HG03139 (cell line): Measurements from ENCODE around the gene SPG21.
A peak's percentile ranks its signal among the peaks of the same experiment; 100 is the strongest.
"Not testable (repeated sequence)": the region's sequence is repeated elsewhere in the genome, so short reads cannot be mapped to it uniquely, and the experiment has no call there.

Experiments
- ATAC-seq: cut with Tn5 transposase; IDR thresholded peaks from one replicate; pipeline ENCODE4 v1.9.1; 2021; ENCODE audit not compliant: unreplicated experiment

The SPG21 gene

GRCh38 chr15:64989416-64990167 lies at the start of gene SPG21:
Gene SPG21, minus strand, starts transcription at chr15:64989914. Its CDS starts 6,345 bp downstream, at chr15:64983569.
- ATAC-seq, result peak; percentile 93

GRCh38 chr15:65038836-65039235 lies 49.1 kb upstream of the SPG21 start:
- no peak for ATAC-seq

- no peak for ATAC-seq
These were observed 48.7 kb upstream of the SPG21 start for GRCh38 chr15:65038428-65038827.

GRCh38 chr15:65037309-65037708 lies 47.6 kb upstream of the SPG21 start:
- ATAC-seq, result no peak

GRCh38 chr15:65034719-65035118 lies 45.0 kb upstream of the SPG21 start:
- ATAC-seq, result no peak

- no peak for ATAC-seq
These were observed 44.0 kb upstream of the SPG21 start for GRCh38 chr15:65033659-65034269.

- ATAC-seq, result no peak
These were observed 43.3 kb upstream of the SPG21 start for GRCh38 chr15:65032801-65033537.

- ATAC-seq, result no peak
These were observed 40.1 kb upstream of the SPG21 start for GRCh38 chr15:65029736-65030208.

GRCh38 chr15:65028921-65029735 lies 39.4 kb upstream of the SPG21 start, which contains the start of gene MTFMT:
Gene MTFMT, minus strand, starts transcription at chr15:65029639. Its CDS starts 26 bp downstream, at chr15:65029613.
- ATAC-seq, result peak; percentile 76

- ATAC-seq, result no peak
These were observed 38.6 kb upstream of the SPG21 start for GRCh38 chr15:65028338-65028737.

- no peak for ATAC-seq
These were observed 37.9 kb upstream of the SPG21 start for GRCh38 chr15:65027593-65027992.

- no peak for ATAC-seq
These were observed 37.0 kb upstream of the SPG21 start for GRCh38 chr15:65026756-65027155.

GRCh38 chr15:65021488-65021887 lies 31.8 kb upstream of the SPG21 start:
- no peak for ATAC-seq

- no peak for ATAC-seq
These were observed 30.7 kb upstream of the SPG21 start for GRCh38 chr15:65020419-65020818.

- ATAC-seq, result not testable (repeated sequence)
These were observed 21.5 kb upstream of the SPG21 start for GRCh38 chr15:65011198-65011597.

- ATAC-seq, result no peak
These were observed 19.3 kb upstream of the SPG21 start for GRCh38 chr15:65008983-65009382.

GRCh38 chr15:65006876-65007275 lies 17.2 kb upstream of the SPG21 start:
- ATAC-seq, result no peak

- no peak for ATAC-seq
These were observed 15.3 kb upstream of the SPG21 start for GRCh38 chr15:65004993-65005392.

GRCh38 chr15:64997745-64998375 lies 8.1 kb upstream of the SPG21 start:
- no peak for ATAC-seq

- no peak for ATAC-seq
These were observed 7.4 kb upstream of the SPG21 start for GRCh38 chr15:64997066-64997465.
